ENCODE data around the gene KRT80. TPM values are rescaled to one million over a fixed set of nuclear protein-coding genes. Genes with fewer than 3 reads are reported as not detected.
A peak's percentile ranks its signal among the peaks of the same experiment; 100 is the strongest.

Gene KRT80
- polyA plus RNA-seq, 2 of the 4 experiments (the other 2 are of a cell fraction): 38.3 to 63.1 TPM

- H3K9me3 ChIP-seq: no peaks in the 10 kb centered on the region
- ChIA-PET CTCF (interaction anchor here (0.9 to 14.1 kb wide), 5 partner anchors 15 to 120 kb away, joined by 3 to 175 read pairs (median 4); partner anchors contain the start of gene KRT7), POLR2A (interaction anchor here (0.9 to 1.3 kb wide), 3 partner anchors 16 to 36 kb away, joined by 3 to 6 read pairs (median 4); partner anchors contain the start of gene KRT80)
- FAIRE-seq: no peak
- H3K4me1 ChIP-seq: peaks cover 82% of the 10 kb centered on the region
- H3K4me2 ChIP-seq: peak overlapping the region; percentile 44
- 66% methylated on average over 10 of the region's 10 CpGs for WGBS (ENCODE audit: missing lambda C conversion rate)
- no peak overlapping the region for H3K4me3 ChIP-seq
- no peak for DNase-seq (ENCODE audit: low read depth in 1 of 2, low spot score in 1 of 2)
- ATAC-seq: 0 out of 6 replicates have a peak, but pooled peaks of 1 of the 2 experiments have one; percentile 15
- TF ChIP-seq E2F6 (IDR thresholded peaks at IDR 0.05; ENCODE audit: borderline replicate concordance, low read depth): peak; percentile 24; the same call in 1 of the 2 replicates
- peak; percentile 61 for TF ChIP-seq MAX (IDR thresholded peaks at IDR 0.05)
- TF ChIP-seq EP300 (IDR thresholded peaks at IDR 0.05): no peak
- peak overlapping the region; percentile 87 to 96 for H3K27ac ChIP-seq
These were observed 16.1 kb upstream of the KRT80 start for GRCh38 chr12:52207895-52208294.

- Histone ChIP-seq H3K9me3 (no peaks in the 10 kb centered on the region), H3K27ac (peak overlapping the region; percentile 87 to 96), H3K4me2 (peak overlapping the region; percentile 44; the same call in 2 of the 3 replicates), H3K4me1 (peaks cover 87% of the 10 kb centered on the region), H3K4me3 (no peak overlapping the region)
- ChIA-PET POLR2A (interaction anchor here (0.9 kb wide), 1 partner anchor 16 kb away, joined by 4 read pairs; no protein-coding TSS in a partner anchor), CTCF (interaction anchor here (0.9 to 14.1 kb wide), 4 partner anchors 9 to 47 kb away, joined by 3 to 175 read pairs (median 4); partner anchors contain the start of gene KRT7)
- WGBS (ENCODE audit: missing lambda C conversion rate): 93% methylated on average over 2 of the region's 2 CpGs
- no peak for FAIRE-seq
- TF ChIP-seq ELK1 (IDR thresholded peaks at IDR 0.05; ENCODE audit: low read depth, low read length) (no peak), JUNB (IDR thresholded peaks at IDR 0.05) (no peak), FOXS1 (CRISPR knock-in tag; IDR thresholded peaks at IDR 0.05) (no peak), POLR2A (IDR thresholded peaks at IDR 0.05; ENCODE audit: low read length) (no peak), HOXA7 (CRISPR knock-in tag; IDR thresholded peaks at IDR 0.05) (no peak), GATA3 (IDR thresholded peaks at IDR 0.05; ENCODE audit: borderline replicate concordance) (no peak), EP300 (IDR thresholded peaks at IDR 0.05) (no peak), USF2 (IDR thresholded peaks at IDR 0.05) (no peak), E2F6 (IDR thresholded peaks at IDR 0.05; ENCODE audit: borderline replicate concordance, low read depth) (no peak), CBX2 (IDR thresholded peaks at IDR 0.05; ENCODE audit: borderline replicate concordance, low read depth) (no peak), MAZ (IDR thresholded peaks at IDR 0.05; ENCODE audit: borderline replicate concordance, low read depth, low read length) (no peak), RNF2 (IDR thresholded peaks at IDR 0.05; ENCODE audit: borderline replicate concordance, low read depth) (no peak), NPAS2 (CRISPR knock-in tag; IDR thresholded peaks at IDR 0.05; ENCODE audit: borderline replicate concordance) (no peak), NR3C1 (IDR thresholded peaks at IDR 0.05) (no peak)
- no peak for DNase-seq (ENCODE audit: low read depth in 1 of 2, low spot score in 1 of 2)
- no peak for ATAC-seq
These were observed 15.3 kb upstream of the KRT80 start for GRCh38 chr12:52207106-52207505.

GRCh38 chr12:52206304-52207040 is 14.7 kb upstream of the KRT80 start:
- ATAC-seq: no peak
- Histone ChIP-seq H3K27ac (peak overlapping the region; percentile 87 to 96), H3K9me3 (no peaks in the 10 kb centered on the region), H3K4me2 (no peak overlapping the region), H3K4me3 (no peak overlapping the region), H3K4me1 (peaks cover 94% of the 10 kb centered on the region)
- CTCF ChIA-PET: interaction anchor here (0.9 to 14.1 kb wide), 4 partner anchors 9 to 673 kb away, joined by 3 to 175 read pairs (median 4); no protein-coding TSS in a partner anchor
- FAIRE-seq: no peak
- WGBS (ENCODE audit: missing lambda C conversion rate): 91% methylated on average over 8 of the region's 9 CpGs
- TF ChIP-seq GATA3 (IDR thresholded peaks at IDR 0.05; ENCODE audit: borderline replicate concordance): no peak
- TF ChIP-seq JUN (IDR thresholded peaks at IDR 0.05): no peak
- POLR2A ChIA-PET: interaction anchor here (0.6 kb wide), 1 partner anchor 30 kb away, joined by 3 read pairs; no protein-coding TSS in a partner anchor
- no peak for DNase-seq (ENCODE audit: low read depth in 1 of 2, low spot score in 1 of 2)
